Immature natural killer cell (primary cell): ENCODE results near the gene EDIL3. TPM values are rescaled to one million over a fixed set of nuclear protein-coding genes. Genes with fewer than 3 reads are reported as not detected.
"Not testable (repeated sequence)": the region's sequence is repeated elsewhere in the genome, so short reads cannot be mapped to it uniquely, and the experiment has no call there.

Experiments
- DNase-seq, 3 donors: peaks; one replicate each; pipeline ENCODE4 v3.0.0; 2022; ENCODE audit warnings: mixed read lengths in 1 of 3
- H3K27ac Mint-ChIP-seq, 6 donors: one replicate each; pipeline ENCODE4 v1.8.0; 2020; ENCODE audit warnings: mixed read lengths in 6 of 6, mild to moderate bottlenecking in 5 of 6, inconsistent platforms in 4 of 6, moderate library complexity in 3 of 6
- H3K27me3 Mint-ChIP-seq, 3 donors: one replicate each; pipeline ENCODE4 v1.8.0; 2020 to 2021; ENCODE audit warnings: low read depth in 3 of 3, mild to moderate bottlenecking in 3 of 3, mixed read lengths in 3 of 3, moderate library complexity in 3 of 3, inconsistent platforms in 1 of 3
- H3K36me3 Mint-ChIP-seq, 3 donors: one replicate each; pipeline ENCODE4 v1.8.0; 2020; ENCODE audit warnings: mixed read lengths in 3 of 3, inconsistent platforms in 2 of 3, mild to moderate bottlenecking in 2 of 3
- H3K4me1 Mint-ChIP-seq, 2 donors: one replicate each; pipeline ENCODE4 v1.8.0; 2020; ENCODE audit warnings: inconsistent platforms in 2 of 2, mild to moderate bottlenecking in 2 of 2, mixed read lengths in 2 of 2, moderate library complexity in 1 of 2
- H3K4me3 Mint-ChIP-seq, 5 donors: one replicate each; pipeline ENCODE4 v1.8.0; 2020; ENCODE audit warnings: mild to moderate bottlenecking in 5 of 5, mixed read lengths in 5 of 5, inconsistent platforms in 3 of 5, moderate library complexity in 3 of 5
- H3K9me3 Mint-ChIP-seq, 6 donors: one replicate each; pipeline ENCODE4 v1.8.0; 2020; ENCODE audit warnings: mild to moderate bottlenecking in 6 of 6, mixed read lengths in 6 of 6, inconsistent platforms in 4 of 6, moderate library complexity in 3 of 6
- polyA plus RNA-seq, 3 donors: library from polyadenylated mRNA; unstranded; fragments of 300-500 nt; fragmentation: Illumina TruSeq; gene quantifications; one replicate each; pipeline ENCODE4 v1.2.3, GENCODE V29; 2021

Gene EDIL3
- polyA plus RNA-seq, 3 donors from 2014 or later: not detected

GRCh38 chr5:84059672-84060071, 325.0 kb downstream of the EDIL3 start:
- no peaks in the 10 kb centered on the region for H3K4me1 Mint-ChIP-seq
- H3K4me3 Mint-ChIP-seq: no peak overlapping the region
- H3K27me3 Mint-ChIP-seq: peaks cover 0 to 2% (median 2%) of the 10 kb centered on the region in 3 donors
- H3K9me3 Mint-ChIP-seq: peaks cover 2 to 30% (median 10%) of the 10 kb centered on the region in 6 donors
- no peaks in the 10 kb centered on the region for H3K36me3 Mint-ChIP-seq
- DNase-seq: no peak
- no peak overlapping the region for H3K27ac Mint-ChIP-seq

- no peaks in the 10 kb centered on the region for H3K36me3 Mint-ChIP-seq
- peaks cover 0 to 2% (median 2%) of the 10 kb centered on the region in 3 donors for H3K27me3 Mint-ChIP-seq
- no peak for DNase-seq
- no peak overlapping the region for H3K27ac Mint-ChIP-seq
- H3K4me1 Mint-ChIP-seq: no peaks in the 10 kb centered on the region
- H3K9me3 Mint-ChIP-seq: peaks cover 2 to 28% (median 10%) of the 10 kb centered on the region in 6 donors
- no peak overlapping the region for H3K4me3 Mint-ChIP-seq
These were observed 326.1 kb downstream of the EDIL3 start for GRCh38 chr5:84058561-84058960.

GRCh38 chr5:84057211-84057610, 327.5 kb downstream of the EDIL3 start:
- H3K4me1 Mint-ChIP-seq: no peaks in the 10 kb centered on the region

GRCh38 chr5:84045964-84046363, 338.7 kb downstream of the EDIL3 start:
- no peak overlapping the region for H3K27ac Mint-ChIP-seq
- H3K36me3 Mint-ChIP-seq: no peaks in the 10 kb centered on the region
- no peaks in the 10 kb centered on the region for H3K4me1 Mint-ChIP-seq
- no peak overlapping the region for H3K4me3 Mint-ChIP-seq
- H3K27me3 Mint-ChIP-seq: no peaks in the 10 kb centered on the region
- H3K9me3 Mint-ChIP-seq: peaks cover 2 to 18% (median 9%) of the 10 kb centered on the region in 6 donors
- DNase-seq: no peak

More at GRCh38 chr5:84057211-84057610, 327.5 kb downstream of the EDIL3 start:
- Mint-ChIP-seq H3K9me3 (peaks cover 5 to 28% (median 11%) of the 10 kb centered on the region in 6 donors), H3K27ac (no peak overlapping the region), H3K27me3 (peaks cover 0 to 2% (median 2%) of the 10 kb centered on the region in 3 donors), H3K4me3 (no peak overlapping the region), H3K36me3 (no peaks in the 10 kb centered on the region)
- no peak for DNase-seq

- Mint-ChIP-seq H3K27ac (no peak overlapping the region), H3K4me3 (no peak overlapping the region), H3K27me3 (no peaks in the 10 kb centered on the region), H3K36me3 (no peaks in the 10 kb centered on the region), H3K9me3 (peaks cover 2 to 29% (median 11%) of the 10 kb centered on the region in 6 donors), H3K4me1 (no peaks in the 10 kb centered on the region)
- no peak for DNase-seq
These were observed 347.8 kb downstream of the EDIL3 start for GRCh38 chr5:84036842-84037241.

- no peak overlapping the region for H3K27ac Mint-ChIP-seq
- H3K36me3 Mint-ChIP-seq: no peaks in the 10 kb centered on the region
- no peaks in the 10 kb centered on the region for H3K27me3 Mint-ChIP-seq
- peaks cover 5 to 43% (median 11%) of the 10 kb centered on the region in 6 donors for H3K9me3 Mint-ChIP-seq
- H3K4me1 Mint-ChIP-seq: no peaks in the 10 kb centered on the region
- no peak overlapping the region for H3K4me3 Mint-ChIP-seq
- DNase-seq: no peak
These were observed 352.4 kb downstream of the EDIL3 start for GRCh38 chr5:84032324-84032723.

- Mint-ChIP-seq H3K27ac (no peak overlapping the region), H3K36me3 (no peaks in the 10 kb centered on the region), H3K4me1 (no peaks in the 10 kb centered on the region), H3K27me3 (no peaks in the 10 kb centered on the region), H3K4me3 (no peak overlapping the region), H3K9me3 (peaks cover 5 to 25% (median 11%) of the 10 kb centered on the region in 6 donors)
- DNase-seq: no peak
These were observed 356.6 kb downstream of the EDIL3 start for GRCh38 chr5:84028093-84028492.

- H3K36me3 Mint-ChIP-seq, DNase-seq, H3K4me1 Mint-ChIP-seq, H3K27me3 Mint-ChIP-seq, H3K27ac Mint-ChIP-seq, H3K4me3 Mint-ChIP-seq: not testable (repeated sequence)
- peaks cover 5 to 35% (median 10%) of the 10 kb centered on the region in 6 donors for H3K9me3 Mint-ChIP-seq
These were observed 366.2 kb downstream of the EDIL3 start for GRCh38 chr5:84018521-84018920.

- no peaks in the 10 kb centered on the region for H3K36me3 Mint-ChIP-seq
- DNase-seq: no peak
- no peak overlapping the region for H3K27ac Mint-ChIP-seq
- H3K9me3 Mint-ChIP-seq: peaks cover 6 to 33% (median 10%) of the 10 kb centered on the region in 6 donors
- no peaks in the 10 kb centered on the region for H3K27me3 Mint-ChIP-seq
- H3K4me1 Mint-ChIP-seq: no peaks in the 10 kb centered on the region
- H3K4me3 Mint-ChIP-seq: no peak overlapping the region
These were observed 367.0 kb downstream of the EDIL3 start for GRCh38 chr5:84017523-84018172.

GRCh38 chr5:84016085-84016484, 368.6 kb downstream of the EDIL3 start:
- H3K9me3 Mint-ChIP-seq: peaks cover 6 to 30% (median 13%) of the 10 kb centered on the region in 6 donors
- no peaks in the 10 kb centered on the region for H3K27me3 Mint-ChIP-seq
- H3K4me1 Mint-ChIP-seq: no peaks in the 10 kb centered on the region
- DNase-seq: no peak
- H3K36me3 Mint-ChIP-seq: no peaks in the 10 kb centered on the region
- no peak overlapping the region for H3K4me3 Mint-ChIP-seq
- H3K27ac Mint-ChIP-seq: no peak overlapping the region

- no peak for DNase-seq
These were observed 369.7 kb downstream of the EDIL3 start for GRCh38 chr5:84014966-84015365.

GRCh38 chr5:83993803-83994202, 390.9 kb downstream of the EDIL3 start:
- no peaks in the 10 kb centered on the region for H3K4me1 Mint-ChIP-seq
- H3K4me3 Mint-ChIP-seq: no peak overlapping the region
- H3K36me3 Mint-ChIP-seq: peaks cover 0 to 3% (median 0%) of the 10 kb centered on the region in 3 donors
- H3K27ac Mint-ChIP-seq: no peak overlapping the region
- no peaks in the 10 kb centered on the region for H3K27me3 Mint-ChIP-seq
- H3K9me3 Mint-ChIP-seq: peaks cover 6 to 49% (median 19%) of the 10 kb centered on the region in 6 donors
- no peak for DNase-seq

More at GRCh38 chr5:84014966-84015365, 369.7 kb downstream of the EDIL3 start:
- Mint-ChIP-seq H3K27ac (no peak overlapping the region), H3K4me1 (no peaks in the 10 kb centered on the region), H3K36me3 (no peaks in the 10 kb centered on the region), H3K27me3 (no peaks in the 10 kb centered on the region), H3K9me3 (peaks cover 6 to 34% (median 16%) of the 10 kb centered on the region in 6 donors), H3K4me3 (no peak overlapping the region)

- no peaks in the 10 kb centered on the region for H3K4me1 Mint-ChIP-seq
- H3K27me3 Mint-ChIP-seq: no peaks in the 10 kb centered on the region
- no peaks in the 10 kb centered on the region for H3K36me3 Mint-ChIP-seq
- H3K27ac Mint-ChIP-seq: no peak overlapping the region
- H3K4me3 Mint-ChIP-seq: no peak overlapping the region
- peaks cover 4 to 38% (median 11%) of the 10 kb centered on the region in 6 donors for H3K9me3 Mint-ChIP-seq
- no peak for DNase-seq
These were observed 393.0 kb downstream of the EDIL3 start for GRCh38 chr5:83991566-83992224.

- DNase-seq: no peak
- Mint-ChIP-seq H3K4me3 (no peak overlapping the region), H3K36me3 (no peaks in the 10 kb centered on the region), H3K27ac (no peak overlapping the region), H3K27me3 (no peaks in the 10 kb centered on the region), H3K4me1 (no peaks in the 10 kb centered on the region), H3K9me3 (peaks cover 4 to 26% (median 8%) of the 10 kb centered on the region in 6 donors)
These were observed 396.4 kb downstream of the EDIL3 start for GRCh38 chr5:83988293-83988685.
